ENCODE measurements around the gene LIN28B.

The LIN28B gene

GRCh38 chr6:105015482-105015881, 58.6 kb downstream of the LIN28B start:
- no peak for FAIRE-seq

GRCh38 chr6:105019285-105019684, 62.4 kb downstream of the LIN28B start:
- no peak for FAIRE-seq

- no peak for FAIRE-seq
Observed at GRCh38 chr6:105021399-105021798, 64.5 kb downstream of the LIN28B start.

- no peak for FAIRE-seq
Observed at GRCh38 chr6:105022416-105022815, 65.5 kb downstream of the LIN28B start.

- no peak for FAIRE-seq
Observed at GRCh38 chr6:105024803-105025202, 67.9 kb downstream of the LIN28B start.

- FAIRE-seq: no peak
Observed at GRCh38 chr6:105028898-105029297, 72.0 kb downstream of the LIN28B start.

GRCh38 chr6:105029581-105029980, 72.7 kb downstream of the LIN28B start:
- FAIRE-seq: no peak

GRCh38 chr6:105034470-105034869, 77.6 kb downstream of the LIN28B start:
- FAIRE-seq: no peak

GRCh38 chr6:105035299-105035698, 78.4 kb downstream of the LIN28B start:
- FAIRE-seq: no peak

- no peak for FAIRE-seq
Observed at GRCh38 chr6:105036351-105036750, 79.4 kb downstream of the LIN28B start.

GRCh38 chr6:105038259-105038658, 81.4 kb downstream of the LIN28B start:
- no peak for FAIRE-seq

GRCh38 chr6:105041880-105042279, 85.0 kb downstream of the LIN28B start:
- no peak for FAIRE-seq

- no peak for FAIRE-seq
Observed at GRCh38 chr6:105042648-105043047, 85.7 kb downstream of the LIN28B start.

GRCh38 chr6:105043979-105044378, 87.1 kb downstream of the LIN28B start:
- FAIRE-seq: no peak

- FAIRE-seq: no peak
Observed at GRCh38 chr6:105045526-105045925, 88.6 kb downstream of the LIN28B start.

GRCh38 chr6:105051941-105052471, 95.1 kb downstream of the LIN28B start:
- FAIRE-seq: no peak

- FAIRE-seq: no peak
Observed at GRCh38 chr6:105056646-105057045, 99.7 kb downstream of the LIN28B start.

- FAIRE-seq: no peak
Observed at GRCh38 chr6:105057160-105057559, 100.3 kb downstream of the LIN28B start.

GRCh38 chr6:105058316-105058715, 101.4 kb downstream of the LIN28B start:
- no peak for FAIRE-seq

GRCh38 chr6:105058846-105059245, 101.9 kb downstream of the LIN28B start:
- FAIRE-seq: no peak

GRCh38 chr6:105066233-105066632, 109.3 kb downstream of the LIN28B start:
- FAIRE-seq: no peak

GRCh38 chr6:105066836-105067235, 109.9 kb downstream of the LIN28B start:
- FAIRE-seq: no peak

GRCh38 chr6:105067329-105067728, 110.4 kb downstream of the LIN28B start:
- FAIRE-seq: no peak

GRCh38 chr6:105068407-105068806, 111.5 kb downstream of the LIN28B start:
- FAIRE-seq: no peak

- no peak for FAIRE-seq
Observed at GRCh38 chr6:105069821-105070445, 113.0 kb downstream of the LIN28B start.

Measured in colon (tissue), 2 donors.